HG02852 (cell line): Measurements from ENCODE around the gene HOXD3.

ENCODE experiments used
- ATAC-seq: cut with Tn5 transposase; IDR thresholded peaks from one replicate; pipeline ENCODE4 v1.9.1; 2021; ENCODE audit warnings: mild to moderate bottlenecking, moderate library complexity; ENCODE audit not compliant: unreplicated experiment

The HOXD3 gene

DNA sequence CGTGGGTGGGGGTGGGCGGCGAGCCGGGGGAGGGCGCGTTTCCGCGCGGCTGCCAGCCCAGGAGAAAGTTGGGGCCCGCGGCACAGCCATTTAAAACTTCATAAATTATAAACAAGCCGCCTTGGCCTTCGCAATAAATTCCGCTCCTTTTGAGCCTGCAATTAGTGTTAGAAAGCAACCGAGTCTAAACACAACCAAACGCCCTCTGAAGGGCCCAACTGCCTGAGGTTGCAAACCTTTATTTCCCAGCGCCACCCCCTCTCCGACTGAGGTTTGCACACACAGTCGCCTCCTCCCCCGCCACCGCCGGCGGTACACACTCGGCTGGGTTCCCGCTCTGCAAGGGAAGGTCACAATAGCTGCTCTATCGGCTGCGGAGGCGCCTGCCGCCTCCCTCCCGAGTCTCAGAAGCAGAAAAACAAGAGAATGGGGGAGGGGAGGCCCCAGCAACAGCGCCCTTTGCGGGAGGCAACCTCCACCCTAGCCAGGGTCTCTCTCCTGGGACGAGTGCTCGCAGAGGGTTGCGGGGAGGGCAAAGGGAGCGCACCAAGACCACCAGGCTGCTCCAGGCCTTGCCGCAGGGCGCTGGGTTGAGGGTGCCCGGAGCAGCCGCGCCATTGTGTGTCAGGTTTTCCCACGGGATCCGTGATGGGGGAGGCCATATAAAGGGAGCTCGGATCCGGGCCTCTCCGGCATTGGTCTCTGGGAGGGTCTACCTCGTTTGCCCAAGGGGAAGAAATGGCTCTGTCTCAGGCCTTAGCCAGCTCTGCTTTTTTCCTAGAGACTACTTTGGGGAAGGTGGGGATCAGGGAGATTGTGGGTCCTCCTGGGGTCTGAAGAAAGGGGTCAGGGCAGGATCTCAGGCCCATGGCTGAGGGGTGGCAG lies 18.0 kb downstream of the HOXD3 start:
- ATAC-seq: no peak

DNA sequence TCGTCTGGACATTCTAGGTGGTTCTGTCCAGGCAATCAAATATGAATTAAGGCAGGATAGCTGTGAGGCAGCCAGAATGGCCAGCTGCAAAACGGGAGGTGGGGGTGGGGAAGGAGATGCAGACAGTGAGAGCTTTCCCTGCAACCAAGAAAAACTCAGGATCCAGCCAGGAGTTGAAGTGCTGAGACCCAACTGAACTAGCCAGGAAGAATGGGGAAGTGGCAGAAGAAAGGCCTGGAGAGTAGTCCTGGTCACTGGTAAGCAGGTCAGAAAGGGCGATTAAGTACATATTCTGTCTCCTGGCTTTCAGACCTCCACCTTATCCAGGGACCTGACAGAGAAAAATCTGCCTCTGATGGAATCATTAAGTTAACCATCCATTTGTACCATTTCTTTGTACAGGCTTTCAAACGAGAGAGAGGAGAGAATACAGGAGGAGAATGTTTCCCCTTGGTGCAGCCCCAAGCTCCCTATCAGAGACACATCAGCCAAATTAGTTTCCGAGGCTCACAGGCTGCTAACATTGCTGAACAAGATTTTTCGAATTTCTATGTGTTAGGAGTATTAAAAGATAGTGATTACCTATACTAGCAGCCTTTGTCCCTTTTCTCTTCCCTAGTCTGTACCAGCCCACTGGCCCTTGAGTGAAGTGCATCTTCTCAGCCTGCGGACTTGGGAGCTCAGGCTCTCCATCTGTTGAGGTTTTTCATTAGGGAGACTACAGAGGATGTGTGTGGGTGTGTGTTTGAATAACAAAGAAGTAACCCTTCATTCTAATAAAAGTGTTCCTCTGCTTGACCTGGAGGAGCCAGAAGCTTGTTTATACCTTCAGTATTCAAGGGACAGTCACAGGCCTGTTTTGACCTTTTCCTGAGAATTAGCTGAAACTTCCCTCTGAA lies 18.9 kb downstream of the HOXD3 start:
- no peak for ATAC-seq

- ATAC-seq: no peak
Observed at GRCh38 chr2:176177580-176178037, 20.5 kb downstream of the HOXD3 start.

- ATAC-seq: no peak
Observed at GRCh38 chr2:176178038-176178756, 21.1 kb downstream of the HOXD3 start.

GRCh38 chr2:176178757-176179295 lies 21.7 kb downstream of the HOXD3 start:
- ATAC-seq: no peak

GRCh38 chr2:176181551-176181950 lies 24.4 kb downstream of the HOXD3 start:
- no peak for ATAC-seq

DNA sequence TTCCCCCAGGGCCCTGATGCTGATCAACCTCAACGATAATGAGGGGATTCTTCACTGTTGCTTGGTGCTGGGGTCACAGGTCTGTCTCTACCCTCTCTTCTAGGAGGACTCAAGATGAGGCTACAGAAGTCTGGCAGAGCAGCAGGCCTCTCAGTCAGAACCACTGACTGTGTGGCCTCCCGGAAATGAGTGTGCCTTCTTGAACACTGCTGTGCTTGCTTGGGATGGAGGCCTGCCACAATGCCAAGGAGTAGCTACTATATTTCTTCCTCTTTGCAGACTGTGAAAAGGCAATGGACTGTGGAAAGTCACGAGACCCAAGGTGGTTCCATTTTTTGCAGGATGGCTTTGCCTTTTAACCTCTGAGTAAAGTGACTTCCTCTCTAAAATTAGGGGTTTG lies 25.6 kb downstream of the HOXD3 start:
- ATAC-seq: no peak

- no peak for ATAC-seq
Observed at GRCh38 chr2:176184749-176185148, 27.6 kb downstream of the HOXD3 start.

- ATAC-seq: no peak
Observed at GRCh38 chr2:176186024-176186423, 28.9 kb downstream of the HOXD3 start.

- ATAC-seq: no peak
Observed at GRCh38 chr2:176187200-176187898, 30.2 kb downstream of the HOXD3 start.

DNA sequence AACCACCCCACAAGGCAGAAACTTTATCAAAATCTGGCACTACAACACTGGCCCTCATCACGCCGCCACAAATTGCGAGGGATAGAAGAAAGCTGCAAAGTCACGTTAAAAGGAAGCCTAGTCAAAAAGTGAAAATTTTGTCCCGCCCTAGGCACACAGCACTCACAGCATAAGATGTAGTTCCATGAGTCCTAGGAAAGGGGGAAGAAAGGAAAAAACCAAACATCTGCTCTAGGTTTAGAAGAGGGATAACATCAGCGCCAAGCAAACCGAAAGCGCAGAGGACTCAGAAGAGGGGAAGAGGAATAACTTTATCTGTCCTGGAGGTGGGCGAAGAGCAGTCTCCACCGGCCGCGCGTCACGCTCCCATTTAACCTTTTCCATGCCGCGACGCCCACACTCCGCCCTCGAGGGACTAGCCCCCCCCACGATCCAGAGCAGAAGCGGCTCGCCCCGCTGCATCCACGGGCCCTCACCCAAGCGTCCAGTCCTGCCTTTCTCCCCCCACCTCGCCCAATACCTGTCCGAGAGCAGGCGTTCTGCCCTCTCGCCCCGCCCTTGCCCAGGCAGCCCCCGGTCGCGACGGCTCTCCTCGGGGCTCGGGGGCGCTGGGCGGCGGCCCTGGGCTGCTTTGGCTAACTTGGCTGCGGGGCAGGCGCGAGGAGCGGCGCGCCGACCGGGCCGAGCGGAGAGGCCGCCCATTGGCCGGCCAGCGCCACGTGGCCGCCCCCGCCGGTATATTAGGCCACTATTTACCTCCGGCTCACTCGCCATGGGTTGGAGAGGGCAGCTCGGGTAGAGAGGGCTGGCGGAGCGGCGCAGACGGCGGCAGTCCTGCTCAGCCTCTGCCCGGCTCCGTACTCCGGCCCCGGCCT lies 31.0 kb downstream of the HOXD3 start, which contains the start of gene HOXD1:
TSS of gene HOXD1 (plus strand) at position 770 of the 875 bp plus-strand sequence. CDS start 134 bp downstream, outside the sequence.
- ATAC-seq: no peak

DNA sequence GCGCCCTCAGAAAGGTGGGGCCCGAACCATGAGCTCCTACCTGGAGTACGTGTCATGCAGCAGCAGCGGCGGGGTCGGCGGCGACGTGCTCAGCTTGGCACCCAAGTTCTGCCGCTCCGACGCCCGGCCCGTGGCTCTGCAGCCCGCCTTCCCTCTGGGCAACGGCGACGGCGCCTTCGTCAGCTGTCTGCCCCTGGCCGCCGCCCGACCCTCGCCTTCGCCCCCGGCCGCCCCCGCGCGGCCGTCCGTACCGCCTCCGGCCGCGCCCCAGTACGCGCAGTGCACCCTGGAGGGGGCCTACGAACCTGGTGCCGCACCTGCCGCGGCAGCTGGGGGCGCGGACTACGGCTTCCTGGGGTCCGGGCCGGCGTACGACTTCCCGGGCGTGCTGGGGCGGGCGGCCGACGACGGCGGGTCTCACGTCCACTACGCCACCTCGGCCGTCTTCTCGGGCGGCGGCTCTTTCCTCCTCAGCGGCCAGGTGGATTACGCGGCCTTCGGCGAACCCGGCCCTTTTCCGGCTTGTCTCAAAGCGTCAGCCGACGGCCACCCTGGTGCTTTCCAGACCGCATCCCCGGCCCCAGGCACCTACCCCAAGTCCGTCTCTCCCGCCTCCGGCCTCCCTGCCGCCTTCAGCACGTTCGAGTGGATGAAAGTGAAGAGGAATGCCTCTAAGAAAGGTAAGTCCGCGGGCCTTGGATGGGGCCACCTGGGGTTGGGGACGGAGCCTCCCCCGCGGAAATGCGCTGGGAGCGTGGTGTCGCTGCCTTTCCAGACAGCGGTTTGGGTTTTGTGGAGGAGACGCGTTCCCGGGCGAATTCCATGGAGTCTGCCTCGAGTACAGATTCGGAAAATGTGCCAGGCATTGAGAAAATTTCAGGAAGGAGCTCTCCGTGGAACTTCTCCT lies 31.9 kb downstream of the HOXD3 start:
- no peak for ATAC-seq

DNA sequence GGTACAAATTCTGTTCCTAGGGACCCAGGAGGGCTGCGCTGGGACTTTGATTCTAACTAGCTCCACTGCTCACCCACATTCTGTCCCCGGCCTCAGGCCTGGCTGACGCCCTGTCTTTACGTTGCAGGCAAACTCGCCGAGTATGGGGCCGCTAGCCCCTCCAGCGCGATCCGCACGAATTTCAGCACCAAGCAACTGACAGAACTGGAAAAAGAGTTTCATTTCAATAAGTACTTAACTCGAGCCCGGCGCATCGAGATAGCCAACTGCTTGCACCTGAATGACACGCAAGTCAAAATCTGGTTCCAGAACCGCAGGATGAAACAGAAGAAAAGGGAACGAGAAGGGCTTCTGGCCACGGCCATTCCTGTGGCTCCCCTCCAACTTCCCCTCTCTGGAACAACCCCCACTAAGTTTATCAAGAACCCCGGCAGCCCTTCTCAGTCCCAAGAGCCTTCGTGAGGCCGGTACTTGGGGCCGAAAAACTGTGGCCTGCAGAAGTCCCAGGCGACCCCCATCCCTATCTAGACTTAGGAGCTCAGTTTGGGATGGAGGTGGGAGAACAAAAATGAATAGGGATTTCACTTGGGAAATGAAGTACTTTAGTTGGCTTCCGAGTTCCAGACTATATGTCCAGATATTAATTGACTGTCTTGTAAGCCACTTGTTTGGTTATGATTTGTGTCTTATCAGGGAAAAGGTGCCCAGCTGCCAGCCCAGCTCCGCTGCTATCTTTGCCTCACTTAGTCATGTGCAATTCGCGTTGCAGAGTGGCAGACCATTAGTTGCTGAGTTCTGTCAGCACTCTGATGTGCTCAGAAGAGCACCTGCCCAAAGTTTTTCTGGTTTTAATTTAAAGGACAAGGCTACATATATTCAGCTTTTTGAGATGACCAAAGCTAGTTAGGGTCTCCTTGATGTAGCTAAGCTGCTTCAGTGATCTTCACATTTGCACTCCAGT lies 32.9 kb downstream of the HOXD3 start:
- ATAC-seq: no peak

GRCh38 chr2:176192351-176192750 lies 35.2 kb downstream of the HOXD3 start:
- ATAC-seq: no peak

- no peak for ATAC-seq
Observed at GRCh38 chr2:176193048-176193447, 35.9 kb downstream of the HOXD3 start.

DNA sequence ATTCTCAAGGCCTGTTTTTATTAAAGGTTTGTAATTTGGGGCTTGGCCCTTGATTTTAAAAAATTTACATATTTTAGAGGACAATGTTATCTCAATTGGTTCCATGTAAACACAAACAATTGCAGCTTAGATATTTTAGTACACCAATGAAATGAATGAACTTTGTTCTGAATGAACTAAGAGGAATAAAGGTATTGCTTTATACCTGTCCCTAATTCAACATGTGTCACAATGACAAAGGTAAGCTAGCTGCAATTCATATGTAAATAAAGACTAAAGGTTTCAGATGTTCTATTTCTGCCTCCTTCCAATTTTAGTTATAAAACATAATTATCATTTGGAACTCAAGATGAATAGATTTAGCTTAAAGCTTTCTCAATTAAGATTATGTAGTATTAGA lies 42.8 kb downstream of the HOXD3 start:
- ATAC-seq: no peak

- ATAC-seq: no peak
Observed at GRCh38 chr2:176200971-176201370, 43.9 kb downstream of the HOXD3 start.
